Astrocyte of the hippocampus (primary cell): ENCODE measurements around the gene MITF.
A peak's percentile ranks its signal among the peaks of the same experiment; 100 is the strongest.

Source experiments
- DNase-seq: peaks from one replicate; pipeline ENCODE4 v3.0.0; 2011; ENCODE audit warnings: low read depth, low spot score

MITF gene

DNA sequence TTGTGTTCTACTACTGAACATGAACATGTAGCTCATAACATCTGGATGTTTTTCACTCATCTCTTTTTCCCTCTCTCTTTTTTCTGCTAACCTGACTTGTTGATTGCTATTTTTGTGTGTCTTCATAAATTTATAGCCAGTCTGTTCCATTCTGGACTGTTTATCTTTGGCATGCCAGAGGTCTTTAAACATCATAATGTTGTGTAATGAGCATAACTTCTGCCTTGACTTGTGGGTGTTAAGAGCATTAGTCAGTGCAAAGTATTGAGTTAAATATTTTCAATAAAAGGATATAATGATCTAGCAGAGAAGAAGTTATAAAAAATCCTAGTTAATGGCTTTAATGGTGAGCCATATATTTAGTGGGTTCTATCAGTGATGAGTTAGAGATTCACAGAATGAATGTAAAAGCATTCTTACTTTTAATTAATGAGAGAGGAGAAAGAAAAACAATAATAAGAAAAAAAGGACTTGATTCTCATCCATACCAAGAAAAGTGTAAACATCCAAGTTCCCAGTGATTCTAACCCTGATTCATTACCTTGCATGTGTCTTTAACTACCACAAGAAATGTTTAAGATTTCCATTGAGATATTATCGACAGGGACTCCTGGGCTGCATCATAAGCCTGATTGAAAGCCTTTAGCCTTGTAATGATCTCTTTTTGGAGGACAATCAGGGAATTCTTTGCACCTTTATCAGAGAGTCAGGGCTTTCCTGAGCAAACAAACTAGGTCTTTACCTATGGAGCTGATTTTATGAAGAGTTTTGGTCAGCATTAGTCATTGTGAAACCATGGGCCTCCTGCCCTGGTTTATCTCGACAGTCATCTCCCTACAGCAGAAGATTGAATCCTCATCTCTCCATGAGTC lies 22.9 kb downstream of the MITF start:
- peak; percentile 41 for DNase-seq

- no peak for DNase-seq
Observed at GRCh38 chr3:69762768-69763229, 23.5 kb downstream of the MITF start.

DNA sequence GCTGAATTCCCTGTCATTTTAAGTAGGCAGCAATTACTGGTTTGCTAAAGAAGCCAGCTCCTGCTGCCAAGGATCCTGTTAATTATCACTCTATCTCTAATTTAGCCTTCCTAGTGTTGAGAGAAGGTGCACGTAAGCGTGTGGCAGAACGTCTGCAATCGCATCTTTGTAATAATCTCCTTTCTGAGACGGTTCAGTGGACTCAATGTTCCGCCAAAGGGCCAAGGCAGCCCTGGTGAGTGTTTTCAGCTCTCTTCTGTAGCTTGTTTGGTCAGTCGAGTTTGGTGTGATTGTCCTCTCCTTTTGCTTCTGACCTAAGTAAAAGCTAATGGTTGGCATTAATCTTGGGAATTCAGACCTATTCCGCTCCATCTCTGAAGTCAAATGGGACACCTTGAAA lies 24.2 kb downstream of the MITF start:
- DNase-seq = no peak

- no peak for DNase-seq
Observed at GRCh38 chr3:69764121-69764741, 25.0 kb downstream of the MITF start.

DNA sequence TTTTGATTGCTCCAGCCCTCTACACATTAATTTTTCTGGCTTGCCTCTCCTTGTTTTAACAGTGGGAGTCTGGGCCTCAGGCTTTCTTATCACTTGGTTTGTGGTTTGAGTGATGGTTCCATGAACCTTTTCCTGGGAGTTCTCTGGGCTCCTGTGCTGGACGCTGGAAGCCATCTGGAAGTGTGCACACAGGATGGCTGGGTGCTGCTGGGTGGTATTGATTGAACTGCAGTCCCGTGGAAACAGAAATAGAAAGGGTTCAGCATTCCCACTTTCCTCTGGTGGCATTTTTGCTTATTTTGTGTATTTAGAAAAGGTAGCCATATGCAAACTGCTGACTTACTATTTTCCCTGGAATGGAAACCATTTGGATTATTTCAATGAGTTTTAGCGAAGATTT lies 25.6 kb downstream of the MITF start:
- peak; percentile 37 for DNase-seq

DNA sequence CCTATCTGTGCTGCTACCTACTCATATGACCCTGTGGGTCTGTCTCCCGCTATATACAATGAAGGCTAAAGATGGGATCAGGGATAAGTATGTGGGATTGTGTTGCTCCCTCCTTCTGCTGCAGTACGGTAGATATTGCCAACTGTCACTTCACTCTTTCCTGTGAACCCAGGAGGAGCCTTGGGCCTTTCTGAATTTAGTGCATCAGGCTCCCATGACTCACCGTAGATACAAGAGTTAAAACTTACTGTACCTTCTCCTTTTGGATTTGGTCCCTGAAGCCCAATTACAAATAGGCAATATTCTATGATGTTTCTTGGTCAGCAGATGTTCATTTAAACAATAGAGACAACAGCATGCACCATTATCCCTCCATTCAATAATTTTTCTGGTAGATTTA lies 27.4 kb downstream of the MITF start:
- no peak for DNase-seq

DNA sequence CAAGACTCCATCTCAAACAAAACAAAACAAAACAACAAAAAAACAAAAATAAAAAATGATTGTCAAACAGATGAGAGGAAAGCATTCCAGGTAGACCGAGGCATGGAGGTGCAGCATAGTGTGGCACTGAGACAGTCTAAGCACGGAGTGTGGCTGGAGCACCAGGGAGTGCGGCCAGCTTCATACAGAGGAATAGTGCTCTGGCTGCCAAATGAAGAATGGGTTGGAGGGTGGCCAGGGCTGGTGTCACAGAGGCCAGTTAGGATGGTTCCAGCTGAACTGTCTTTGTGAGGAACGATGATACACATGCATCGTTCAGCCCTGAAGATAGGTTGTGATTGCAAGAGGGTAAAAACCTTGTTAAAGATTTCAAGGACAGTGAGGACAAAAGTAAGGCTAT lies 28.3 kb downstream of the MITF start:
- no peak for DNase-seq

DNA sequence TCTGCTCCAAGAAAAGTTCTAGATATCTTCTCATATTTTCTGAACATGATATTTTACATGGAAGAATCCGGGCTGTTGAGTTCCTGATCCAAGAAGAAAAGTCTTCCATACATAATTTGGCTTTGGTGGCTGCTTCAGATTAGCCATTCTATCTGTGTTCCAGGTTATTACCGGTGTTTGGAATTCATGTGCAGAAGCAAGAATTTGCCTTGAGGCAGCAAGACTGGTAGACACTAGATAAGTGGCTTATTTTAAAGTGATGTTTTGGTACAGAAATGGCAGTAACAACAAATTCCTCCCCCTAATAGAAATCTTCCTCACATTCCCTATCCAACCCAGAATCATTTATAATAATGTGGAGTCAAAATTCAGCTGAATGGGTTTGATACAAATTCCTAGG lies 29.2 kb downstream of the MITF start:
- DNase-seq = no peak

DNA sequence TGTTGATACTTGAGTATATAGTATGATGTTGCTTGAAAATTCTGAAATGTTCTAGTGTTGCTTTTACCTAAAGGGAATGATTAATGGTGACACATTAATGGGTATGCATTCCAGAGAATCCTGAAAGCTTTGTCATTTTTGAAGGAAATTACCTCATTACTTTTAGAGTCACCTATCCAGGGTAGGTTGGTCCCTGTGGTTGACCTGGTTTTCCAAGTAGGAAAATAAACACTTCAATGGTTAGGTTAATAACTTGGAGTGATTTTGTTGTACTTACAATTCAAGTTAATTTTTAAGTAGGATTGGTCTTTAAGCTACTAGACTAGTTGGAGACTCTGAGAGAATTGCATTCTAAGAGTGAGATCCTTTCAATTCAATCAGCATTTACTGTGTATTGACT lies 31.0 kb downstream of the MITF start:
- DNase-seq = peak; percentile 66

DNA sequence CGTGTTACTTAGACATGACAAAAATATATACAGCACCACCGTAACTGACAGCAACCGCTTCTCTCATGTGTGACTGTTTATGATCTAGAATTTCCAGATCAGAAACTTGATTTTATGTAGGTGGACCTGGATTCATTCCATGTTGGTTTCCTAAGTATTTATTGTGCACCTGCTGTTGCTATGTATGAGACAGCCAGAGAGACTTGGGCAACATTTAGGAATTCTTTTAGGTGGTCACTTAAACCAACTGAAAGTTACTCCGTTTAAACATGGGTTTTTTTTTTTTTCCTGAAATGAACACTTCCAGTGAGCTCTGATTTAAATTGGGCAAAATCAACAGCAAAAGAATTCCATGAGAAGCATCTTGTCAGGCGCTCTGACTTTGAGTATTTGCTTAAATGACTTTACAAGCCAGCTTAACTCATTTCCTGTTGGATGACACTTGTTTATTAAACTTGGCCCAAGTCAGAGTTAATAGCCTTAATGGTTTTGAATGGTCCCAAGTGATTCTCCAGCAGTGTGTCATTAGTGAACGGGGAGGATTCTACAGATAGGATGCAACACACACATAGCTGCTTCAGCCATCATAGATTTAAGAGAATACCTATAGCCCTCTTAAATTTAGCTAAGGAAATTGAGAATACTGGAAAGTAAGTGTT lies 31.8 kb downstream of the MITF start:
- no peak for DNase-seq

DNA sequence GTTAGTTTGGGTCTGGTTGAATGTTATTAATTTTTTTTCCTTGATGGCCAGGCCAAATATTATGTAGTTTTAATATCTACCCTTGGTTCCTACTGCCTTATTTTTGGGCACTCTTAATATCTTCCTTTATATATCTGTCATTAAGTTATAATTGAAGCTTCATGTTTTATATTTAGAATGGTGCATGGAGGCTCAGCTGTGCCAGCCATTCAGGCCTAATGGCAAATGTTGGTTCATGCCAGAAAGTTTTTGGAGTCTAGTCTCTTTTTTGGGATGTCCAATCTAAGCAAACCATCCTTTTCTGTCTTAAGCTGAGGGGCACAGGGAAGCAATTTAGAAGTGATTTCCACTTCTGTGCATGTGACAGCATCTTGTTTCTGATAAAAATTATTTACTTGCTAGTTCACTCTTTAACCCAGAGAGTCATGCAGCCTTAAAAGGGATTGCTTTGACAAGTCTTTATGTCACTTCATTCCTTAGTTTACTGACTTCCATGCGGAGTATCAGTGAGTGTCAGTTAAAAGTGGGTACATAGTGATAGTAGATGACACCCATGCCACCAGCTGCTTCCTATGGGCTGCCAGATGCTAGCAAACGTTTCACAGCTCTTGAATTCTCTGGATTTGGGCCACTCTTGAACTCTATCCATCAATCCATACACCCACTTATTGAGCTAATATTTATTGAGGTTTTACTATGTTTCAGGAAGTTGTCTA lies 33.0 kb downstream of the MITF start:
- no peak for DNase-seq

DNA sequence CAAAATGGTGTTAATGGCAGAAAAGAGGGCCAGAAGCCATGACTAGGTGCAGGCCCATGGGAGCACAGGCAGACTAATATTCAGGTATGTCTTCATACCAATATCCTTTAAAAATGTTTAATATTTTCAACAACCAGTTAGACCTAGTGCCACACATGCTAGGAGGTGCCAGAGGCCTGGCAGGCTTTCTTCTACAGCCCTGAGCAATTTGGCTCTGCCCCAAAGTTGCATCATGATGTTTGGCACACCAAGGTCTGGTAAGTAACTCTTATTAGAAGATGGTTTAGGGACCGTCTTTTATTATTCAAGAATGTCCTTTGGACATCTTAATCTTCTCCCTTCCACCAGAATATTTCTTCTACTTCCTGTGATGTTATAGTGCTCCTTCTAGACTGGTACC lies 34.8 kb downstream of the MITF start:
- peak; percentile 9 for DNase-seq

- no peak for DNase-seq
Observed at GRCh38 chr3:69775751-69776150, 36.5 kb downstream of the MITF start.

GRCh38 chr3:69776289-69776688 lies 37.0 kb downstream of the MITF start:
- no peak for DNase-seq

- DNase-seq = no peak
Observed at GRCh38 chr3:69776920-69777581, 37.8 kb downstream of the MITF start.

GRCh38 chr3:69777582-69777967 lies 38.3 kb downstream of the MITF start:
- DNase-seq = no peak

- no peak for DNase-seq
Observed at GRCh38 chr3:69781593-69781992, 42.3 kb downstream of the MITF start.

- peak; percentile 90 for DNase-seq
Observed at GRCh38 chr3:69784954-69785514, 45.8 kb downstream of the MITF start.

DNA sequence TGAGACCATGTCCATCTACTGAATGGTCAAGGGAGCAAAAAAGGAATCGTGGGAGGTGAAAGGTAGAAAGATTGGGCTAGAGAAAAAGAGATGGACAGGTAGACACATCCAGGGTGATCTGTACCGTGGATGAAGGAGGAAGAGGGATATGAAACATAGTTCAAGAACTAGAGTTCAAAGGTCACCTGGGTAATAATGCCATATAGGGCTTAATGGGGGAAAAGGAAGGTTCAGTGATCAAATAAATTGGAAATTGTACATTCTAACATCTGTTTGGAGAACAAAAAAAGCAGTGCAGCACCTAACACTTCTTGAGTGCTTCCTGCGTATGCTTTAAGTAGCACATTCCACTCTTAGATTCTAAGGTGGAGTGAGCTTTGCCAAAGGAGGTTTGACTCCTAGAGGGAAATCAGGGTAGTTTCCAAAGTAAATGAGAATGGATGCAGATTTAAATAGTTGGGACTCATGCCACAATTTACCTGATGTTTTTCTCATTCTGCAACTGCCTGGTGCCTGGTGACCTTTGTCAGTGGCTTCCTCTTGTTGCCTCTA lies 46.6 kb downstream of the MITF start:
- no peak for DNase-seq

GRCh38 chr3:69786854-69787253 lies 47.6 kb downstream of the MITF start:
- no peak for DNase-seq
